Fibroblast of skin of scalp (primary cell): Measurements from ENCODE around the gene GYG1.

ENCODE experiments used
- DNase-seq: peaks from one replicate; pipeline ENCODE4 v3.0.0-alpha.2; 2013

Gene GYG1

GRCh38 chr3:149019580-149019979, 28.2 kb downstream of the GYG1 start:
- no peak for DNase-seq

DNA sequence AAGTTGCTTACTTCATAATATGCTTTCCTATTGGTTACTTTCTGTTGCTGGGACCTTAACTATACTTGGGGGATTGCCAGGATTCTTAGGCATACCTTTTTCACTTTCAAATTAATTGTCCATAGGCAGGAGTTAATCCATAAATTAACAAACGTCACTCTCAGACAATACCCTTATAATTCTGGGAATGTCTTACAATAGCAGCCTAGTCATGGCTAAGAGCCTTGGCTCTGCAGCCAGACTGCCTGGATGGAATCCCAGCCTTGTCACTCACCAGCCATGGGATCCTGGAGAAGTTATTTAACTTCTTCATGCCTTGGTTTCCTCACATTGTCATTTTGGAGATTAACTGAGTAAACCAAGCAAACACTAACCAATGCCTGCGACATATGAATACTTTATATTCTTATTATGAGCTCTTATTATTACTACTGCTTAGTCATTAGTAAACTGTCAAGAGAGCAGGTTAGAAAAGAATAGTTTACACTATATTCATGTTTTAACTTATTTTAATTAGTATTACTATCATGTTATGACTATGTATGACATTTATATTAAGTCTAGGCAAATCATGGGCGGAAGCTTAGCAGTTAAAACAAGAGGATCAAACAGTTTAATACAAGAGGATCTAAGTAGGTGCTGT, 29.0 kb downstream of the GYG1 start:
- DNase-seq, result no peak

DNA sequence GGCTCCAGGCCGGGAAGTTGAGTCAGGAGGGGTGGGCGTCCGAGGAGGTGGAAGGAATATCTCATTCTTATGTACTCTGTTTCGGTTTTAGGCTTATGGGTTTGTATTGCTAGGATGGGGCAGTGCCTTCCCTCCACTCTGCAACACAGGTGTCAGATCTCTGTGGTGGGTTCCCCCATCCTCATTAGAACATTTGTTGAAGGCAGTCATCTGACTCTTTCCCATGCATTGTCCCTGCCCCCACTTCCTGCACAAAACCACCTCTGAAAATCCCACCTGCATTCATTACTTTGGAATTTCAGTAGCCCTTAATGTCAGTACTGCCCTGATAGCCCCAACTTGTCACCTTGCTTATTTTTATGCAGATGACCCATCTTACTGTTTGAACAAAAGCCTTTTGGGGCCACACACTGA, 29.5 kb downstream of the GYG1 start:
- DNase-seq, result no peak

- DNase-seq, result no peak
Observed at GRCh38 chr3:149021830-149022229, 30.5 kb downstream of the GYG1 start.

- DNase-seq, result no peak
Observed at GRCh38 chr3:149023951-149024350, 32.6 kb downstream of the GYG1 start.

DNA sequence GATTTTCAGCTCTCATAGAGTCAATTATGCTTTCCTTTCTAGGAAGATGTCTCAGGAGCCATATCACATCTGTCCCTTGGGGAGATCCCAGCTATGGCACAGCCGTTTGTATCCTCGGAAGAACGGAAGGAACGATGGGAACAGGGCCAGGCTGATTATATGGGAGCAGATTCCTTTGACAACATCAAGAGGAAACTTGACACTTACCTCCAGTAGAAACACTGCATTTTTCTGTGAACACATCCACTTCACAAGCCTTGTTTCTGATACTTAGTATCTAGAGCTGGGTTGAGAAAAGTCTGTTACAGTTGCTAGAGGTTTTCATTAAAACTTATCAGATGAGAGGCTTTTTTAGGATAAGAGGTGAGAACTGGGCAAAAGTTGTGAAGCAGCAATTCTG, 35.4 kb downstream of the GYG1 start:
- peak; percentile 49 for DNase-seq

DNA sequence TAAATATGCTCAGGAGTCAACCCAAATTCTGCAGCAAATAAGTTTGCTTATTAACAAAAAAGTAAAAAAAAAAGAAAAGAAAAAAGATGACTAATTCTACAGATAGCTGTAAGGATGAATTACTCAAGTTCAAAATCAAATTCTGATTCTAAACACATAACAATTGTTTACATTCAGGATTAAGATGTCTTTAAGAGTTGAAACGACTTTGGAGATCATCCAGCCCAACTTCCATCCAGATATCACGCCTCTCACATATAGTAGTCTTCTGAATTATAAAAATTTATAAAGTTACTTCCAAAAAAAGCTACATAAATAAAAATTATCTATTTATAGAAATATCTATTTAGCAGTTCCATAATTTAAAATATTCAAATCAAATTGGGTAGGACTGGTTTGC, 39.8 kb downstream of the GYG1 start:
- DNase-seq, result no peak

DNA sequence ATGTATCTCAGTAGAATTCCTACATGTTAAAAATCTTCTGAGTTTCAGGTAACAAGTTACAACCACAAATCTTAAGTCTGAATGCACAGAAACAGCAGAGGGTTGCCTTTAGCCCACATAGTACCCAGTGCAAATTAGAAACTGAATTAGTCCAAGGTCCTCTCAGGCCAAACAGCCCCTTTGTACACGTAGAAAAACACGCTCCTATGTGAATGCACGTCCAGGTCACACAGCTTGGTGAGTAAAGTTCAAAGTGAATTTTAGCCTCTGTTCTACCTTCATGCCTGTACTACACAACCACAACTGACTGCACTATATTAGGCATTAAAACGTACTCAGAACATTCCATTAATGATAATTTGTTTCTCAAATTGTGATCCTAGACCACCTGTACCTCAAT, 46.3 kb downstream of the GYG1 start:
- no peak for DNase-seq

- no peak for DNase-seq
Observed at GRCh38 chr3:149038322-149038721, 47.0 kb downstream of the GYG1 start.

DNA sequence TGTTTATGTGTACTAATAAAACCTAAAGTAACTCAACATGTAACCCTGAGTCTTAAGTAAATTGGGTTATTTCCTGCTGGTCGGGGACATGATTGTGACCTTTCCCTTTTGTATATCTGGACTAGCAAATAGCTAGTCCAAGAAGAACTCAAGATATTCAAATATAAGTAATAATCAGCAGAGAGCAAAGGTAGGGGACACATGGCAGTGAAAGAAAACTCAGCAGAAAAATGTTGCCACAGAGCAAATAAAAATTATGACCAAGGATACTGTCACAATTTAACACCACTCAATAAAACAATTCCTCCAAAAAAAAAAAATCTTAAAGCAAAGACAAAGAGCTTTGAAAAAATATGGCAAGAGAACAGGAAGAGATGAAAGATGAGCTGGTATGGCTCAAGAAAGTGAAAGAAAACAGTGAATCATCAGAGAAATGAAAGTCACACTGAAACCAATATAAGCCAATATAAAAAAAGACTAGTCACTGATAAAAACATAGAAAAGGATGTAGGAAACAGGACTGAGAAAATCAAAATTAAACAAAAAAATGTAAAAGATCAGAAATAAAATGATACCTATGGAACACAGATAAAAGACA, 51.5 kb downstream of the GYG1 start:
- DNase-seq, result peak; percentile 61

DNA sequence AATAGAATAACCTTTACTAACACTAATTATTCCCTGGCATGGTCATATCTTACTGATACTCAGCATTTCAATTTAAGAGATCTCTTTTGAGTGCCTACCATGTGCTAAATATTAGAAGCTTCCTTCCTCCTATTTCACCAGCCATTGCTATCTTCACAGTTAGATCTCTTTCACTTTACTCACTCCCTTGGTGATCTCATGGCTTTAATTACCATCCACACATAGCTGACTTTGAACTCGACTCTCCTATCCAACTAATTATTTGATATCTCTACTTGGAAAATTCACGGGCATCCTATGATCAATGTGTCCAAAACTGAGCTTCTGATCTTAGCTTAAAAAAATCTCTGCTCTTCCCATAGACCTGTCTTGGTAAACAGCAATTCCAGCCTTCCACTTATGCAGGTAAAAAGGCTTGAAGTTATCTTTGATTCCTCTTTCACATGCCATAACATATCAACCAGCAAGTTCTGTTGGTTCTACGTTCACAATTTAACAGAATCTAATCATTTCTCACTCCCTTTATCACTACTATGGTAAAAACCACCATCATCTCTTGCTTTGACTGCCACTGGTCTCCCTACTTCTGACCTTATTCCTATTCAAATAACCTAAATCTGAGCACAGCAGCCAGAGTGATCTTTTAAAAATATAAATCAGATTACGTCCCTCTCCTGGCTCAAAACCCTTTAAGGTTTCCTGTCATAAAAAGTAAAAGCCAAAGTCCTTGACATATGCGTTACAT, 53.2 kb downstream of the GYG1 start:
- DNase-seq, result no peak

DNA sequence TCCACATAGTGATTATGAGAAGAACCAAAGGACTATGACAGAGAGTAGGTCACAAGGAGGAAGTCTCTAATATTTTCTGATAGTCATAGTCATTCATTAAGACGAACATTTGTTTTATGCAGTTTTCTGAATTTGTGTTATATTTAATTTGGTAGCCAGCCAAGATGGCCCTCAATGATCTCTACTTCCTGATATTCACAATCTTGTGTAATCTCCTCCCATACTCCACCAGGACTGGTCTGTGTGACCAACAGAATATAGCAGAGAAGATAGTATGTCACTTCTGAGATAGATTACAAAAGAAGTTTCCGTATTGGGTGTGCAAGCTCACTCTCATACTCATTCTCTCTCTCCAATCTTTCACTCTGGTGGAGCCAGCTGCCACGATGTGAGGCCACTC, 64.2 kb downstream of the GYG1 start:
- no peak for DNase-seq

- DNase-seq, result no peak
Observed at GRCh38 chr3:149058198-149058597, 66.9 kb downstream of the GYG1 start.

- no peak for DNase-seq
Observed at GRCh38 chr3:149058602-149059001, 67.3 kb downstream of the GYG1 start.

GRCh38 chr3:149061776-149062175, 70.4 kb downstream of the GYG1 start:
- DNase-seq, result no peak

DNA sequence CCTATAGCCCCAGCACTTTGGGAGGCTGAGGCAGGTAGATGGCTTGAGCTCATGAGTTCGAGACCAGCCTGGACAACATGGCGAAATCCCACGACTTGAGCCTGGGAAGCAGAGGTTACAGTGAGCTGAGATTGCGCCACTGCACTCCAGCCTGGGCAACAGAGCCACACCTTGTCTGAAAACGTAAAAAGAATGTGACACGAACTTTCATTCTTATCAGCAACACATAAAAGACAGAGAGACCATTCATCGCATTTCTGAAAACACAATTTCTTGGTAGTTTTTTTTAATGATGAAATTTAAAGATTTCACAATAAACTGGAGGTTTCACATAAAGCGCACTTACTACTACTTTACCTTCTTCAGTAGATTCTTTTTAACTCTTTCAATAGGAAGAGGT, 76.5 kb downstream of the GYG1 start:
- no peak for DNase-seq
